A549 (cell line): ENCODE data around the gene SRCAP. TPM values are rescaled to one million over a fixed set of nuclear protein-coding genes. Genes with fewer than 3 reads are reported as not detected.

Experiments used
- ATAC-seq, 2 experiments: fragments of 200-7000 bp in 1 of 2; fragments of >200 bp in 1 of 2; cut with Nextera tagmentation in 1 of 2; cut with Tn5 transposase in 1 of 2; 3 replicates each; pipeline versions ENCODE4 v1.8.0 to v1.9.1; 2018 to 2020; ENCODE audit warnings: mild to moderate bottlenecking in 1 of 2, moderate library complexity in 1 of 2
- CTCF ChIA-PET: fragments of 300-600 bp; sonication (Branson Sonifier 250); formaldehyde crosslinking; extraction: SDS; loops from one replicate; lab custom pipeline; 2021; ENCODE audit warnings: antibody characterized with exemption, inconsistent platforms; lab: Yijun Ruan, JAX
- POLR2A ChIA-PET: fragments of 350-600 bp; formaldehyde crosslinking; extraction: SDS; loops from one replicate; lab custom pipeline; 2021; ENCODE audit warnings: antibody characterized with exemption, inconsistent platforms; lab: Yijun Ruan, JAX
- DNase-seq, 2 experiments: peaks; one replicate each; pipeline versions ENCODE4 v3.0.0 to v3.0.0-alpha.2; 2011 to 2016; ENCODE audit warnings: low read depth in 1 of 2, low spot score in 1 of 2
- FAIRE-seq: peaks from 2 replicates; lab custom pipeline; 2011; peaks lifted over from hg19 to GRCh38; lab: Jason Lieb, UNC
- H3K27ac ChIP-seq, 2 experiments: fragments of >200 bp; sonication (Bioruptor Twin); formaldehyde crosslinking; 3 replicates each; pipeline ENCODE4 v1.5.1; 2016 to 2017
- H3K4me1 ChIP-seq: fragments of >200 bp; sonication (Bioruptor Twin); formaldehyde crosslinking; 3 replicates; pipeline ENCODE4 v1.6.1; 2016
- H3K4me2 ChIP-seq: fragments of >200 bp; sonication (Bioruptor Twin); formaldehyde crosslinking; 3 replicates; pipeline ENCODE4 v1.6.1; 2016
- H3K4me3 ChIP-seq: fragments of >200 bp; sonication (Bioruptor Twin); formaldehyde crosslinking; 3 replicates; pipeline ENCODE4 v1.5.1; 2016
- H3K9me3 ChIP-seq: fragments of >200 bp; sonication (Bioruptor Twin); formaldehyde crosslinking; 3 replicates; pipeline ENCODE4 v1.6.1; 2016
- BHLHE40 ChIP-seq: IDR thresholded peaks from 2 replicates; pipeline ENCODE4 v1.6.1; 2012; ENCODE audit warnings: low read depth, low read length, inconsistent platforms
- CBX2 ChIP-seq: fragments of 200-600 bp; sonication (generic); IDR thresholded peaks from 2 replicates; pipeline ENCODE4 v1.6.1; 2016; ENCODE audit warnings: low read depth, mild to moderate bottlenecking, borderline replicate concordance
- CBX8 ChIP-seq: fragments of 200-600 bp; sonication (generic); IDR thresholded peaks from 2 replicates; pipeline ENCODE4 v1.6.1; 2016
- CEBPB ChIP-seq, 2 experiments: fragments of >200 bp in 1 of 2; sonication (Bioruptor Twin) in 1 of 2; formaldehyde crosslinking in 1 of 2; IDR thresholded peaks; 2 replicates each; pipeline ENCODE4 v1.6.1; 2012 to 2016
- CHD2 ChIP-seq: fragments of 150-350 bp; IDR thresholded peaks from 2 replicates; pipeline ENCODE4 v1.6.1; 2014; ENCODE audit warnings: low read length; ENCODE audit not compliant: partially characterized antibody
- EHF ChIP-seq: fragments of 250-450 bp; sonication (Bioruptor Pico); IDR thresholded peaks from 2 replicates; pipeline ENCODE4 v1.5.0; 2020; ENCODE audit warnings: mild to moderate bottlenecking
- EHMT2 ChIP-seq: fragments of 200-600 bp; sonication (generic); IDR thresholded peaks from 2 replicates; pipeline ENCODE4 v1.6.1; 2016; ENCODE audit warnings: antibody characterized with exemption, low read depth, mild to moderate bottlenecking, moderate library complexity
- EP300 ChIP-seq, 2 experiments: fragments of >200 bp; sonication (Bioruptor Twin); formaldehyde crosslinking; IDR thresholded peaks; 2 replicates in 1 of 2; 3 replicates in 1 of 2; pipeline ENCODE4 v1.6.1; 2016 to 2017
- ESRRA ChIP-seq: fragments of 150-350 bp; IDR thresholded peaks from 2 replicates; pipeline ENCODE4 v1.6.1; 2014; ENCODE audit warnings: mild to moderate bottlenecking, low read length, borderline replicate concordance
- FOSL2 ChIP-seq, 2 experiments: fragments of 450-650 bp in 1 of 2; fragments of >200 bp in 1 of 2; sonication (Bioruptor Twin) in 1 of 2; formaldehyde crosslinking; IDR thresholded peaks; 2 replicates each; pipeline versions ENCODE4 v1.5.0 to v1.6.1; 2016 to 2020; ENCODE audit warnings: mild to moderate bottlenecking in 1 of 2, moderate library complexity in 1 of 2
- FOXS1 ChIP-seq: fragments of 250-450 bp; sonication (Bioruptor Pico); IDR thresholded peaks from 2 replicates; pipeline ENCODE4 v1.5.0; 2020; ENCODE audit warnings: mild to moderate bottlenecking, moderate library complexity
- GATA3 ChIP-seq: IDR thresholded peaks from 2 replicates; pipeline ENCODE4 v1.6.1; 2012; ENCODE audit warnings: borderline replicate concordance
- HDAC2 ChIP-seq: fragments of 200-600 bp; sonication (generic); IDR thresholded peaks from 2 replicates; pipeline ENCODE4 v1.6.1; 2016
- HES2 ChIP-seq: fragments of >200 bp; sonication (Bioruptor Twin); formaldehyde crosslinking; IDR thresholded peaks from 2 replicates; pipeline ENCODE4 v1.6.1; 2016
- HEYL ChIP-seq: fragments of 250-450 bp; sonication (Bioruptor Pico); IDR thresholded peaks from 2 replicates; pipeline ENCODE4 v1.8.0; 2021; ENCODE audit warnings: mild to moderate bottlenecking, moderate library complexity
- HOXB13 ChIP-seq: fragments of 250-450 bp; sonication (Bioruptor Pico); IDR thresholded peaks from 2 replicates; pipeline ENCODE4 v1.5.0; 2020; ENCODE audit warnings: low read depth, mild to moderate bottlenecking, moderate library complexity
- HOXB5 ChIP-seq: fragments of 250-450 bp; sonication (Bioruptor Pico); IDR thresholded peaks from 2 replicates; pipeline ENCODE4 v1.5.0; 2020; ENCODE audit warnings: mild to moderate bottlenecking, moderate library complexity
- JUN ChIP-seq, 2 experiments: fragments of >200 bp; sonication (Bioruptor Twin); formaldehyde crosslinking; IDR thresholded peaks; 2 replicates in 1 of 2; 3 replicates in 1 of 2; pipeline ENCODE4 v1.6.1; 2016 to 2017
- JUNB ChIP-seq: fragments of >200 bp; sonication (Bioruptor Twin); formaldehyde crosslinking; IDR thresholded peaks from 2 replicates; pipeline ENCODE4 v1.6.1; 2016
- KDM1A ChIP-seq: fragments of 200-600 bp; sonication (generic); IDR thresholded peaks from 2 replicates; pipeline ENCODE4 v1.6.1; 2016; ENCODE audit warnings: low read depth, mild to moderate bottlenecking
- MAFK ChIP-seq: fragments of 450-650 bp; IDR thresholded peaks from 2 replicates; pipeline ENCODE4 v1.6.1; 2014; ENCODE audit not compliant: partially characterized antibody
- MAZ ChIP-seq: fragments of 150-350 bp; IDR thresholded peaks from 2 replicates; pipeline ENCODE4 v1.6.1; 2014; ENCODE audit warnings: antibody characterized with exemption, low read depth, low read length, borderline replicate concordance
- MYC ChIP-seq: IDR thresholded peaks from 2 replicates; pipeline ENCODE4 v1.6.1; 2012; ENCODE audit warnings: mild to moderate bottlenecking, inconsistent platforms, low read length, improper control_type of control experiment, borderline replicate concordance
- NPAS2 ChIP-seq: fragments of 250-450 bp; sonication (Bioruptor Pico); IDR thresholded peaks from 2 replicates; pipeline ENCODE4 v1.8.0; 2022; ENCODE audit warnings: mild to moderate bottlenecking, moderate library complexity, borderline replicate concordance
- NR3C1 ChIP-seq: fragments of >200 bp; sonication (Bioruptor Twin); formaldehyde crosslinking; IDR thresholded peaks from 3 replicates; pipeline ENCODE4 v1.6.1; 2017
- PHF8 ChIP-seq: fragments of 200-600 bp; sonication (generic); IDR thresholded peaks from 2 replicates; pipeline ENCODE4 v1.6.1; 2016; ENCODE audit warnings: low read depth, mild to moderate bottlenecking, antibody characterized with exemption, moderate library complexity, borderline replicate concordance
- POLR2A ChIP-seq: IDR thresholded peaks from 2 replicates; pipeline ENCODE4 v1.6.1; 2012; ENCODE audit warnings: mild to moderate bottlenecking, low read length
- POLR2AphosphoS2 ChIP-seq: conservative IDR thresholded peaks from 2 replicates; pipeline ENCODE4 v1.6.1; 2012; ENCODE audit warnings: low read length, improper control_type of control experiment, inconsistent platforms
- RAD21 ChIP-seq, 2 experiments: fragments of >200 bp in 1 of 2; sonication (Bioruptor Twin) in 1 of 2; formaldehyde crosslinking in 1 of 2; IDR thresholded peaks in 1 of 2; conservative IDR thresholded peaks in 1 of 2; 2 replicates in 1 of 2; 3 replicates in 1 of 2; pipeline ENCODE4 v1.6.1; 2012 to 2018; ENCODE audit warnings: inconsistent platforms in 1 of 2
- SREBF2 ChIP-seq: fragments of 450-650 bp; IDR thresholded peaks from 2 replicates; pipeline ENCODE4 v1.6.1; 2014; ENCODE audit warnings: mild to moderate bottlenecking, moderate library complexity
- TP53 ChIP-seq: fragments of 250-450 bp; sonication (Bioruptor Pico); IDR thresholded peaks from 2 replicates; pipeline ENCODE4 v1.5.0; 2021; ENCODE audit warnings: mild to moderate bottlenecking, moderate library complexity
- ZC3H11A ChIP-seq: fragments of 450-650 bp; IDR thresholded peaks from 2 replicates; pipeline ENCODE4 v1.6.1; 2014; ENCODE audit warnings: antibody characterized with exemption, mild to moderate bottlenecking
- ZNF302 ChIP-seq: fragments of 250-450 bp; sonication (Bioruptor Pico); IDR thresholded peaks from 2 replicates; pipeline ENCODE4 v1.9.0; 2021; ENCODE audit warnings: inconsistent platforms, mild to moderate bottlenecking, moderate library complexity
- WGBS: methylation state at CpG from one replicate; pipeline ENCODE4 v1.1.6; 2017; ENCODE audit errors: missing lambda C conversion rate; 5-methylcytosine and 5-hydroxymethylcytosine counted together
- polyA plus RNA-seq, 4 experiments: library from polyadenylated mRNA; depleted of rRNA in 3 of 4; stranded (reverse); fragments of >200 nt; fragmentation: RNase III in 1 of 4; extraction: RNeasy Plus Mini Kit Qiagen cat#74134 plus additional on column Dnase treatment in 1 of 4; gene quantifications; 2 replicates in 3 of 4; 3 replicates in 1 of 4; pipeline ENCODE4 v1.2.3, GENCODE V29; 2011 to 2017
- TF ChIP-seq, protein P1 (sequence below): IDR thresholded peaks from 2 replicates; pipeline ENCODE4 v1.6.1; 2012
- TF ChIP-seq, protein P2 (sequence below): fragments of 250-450 bp; sonication (Bioruptor Pico); IDR thresholded peaks from 2 replicates; pipeline ENCODE4 v1.5.0; 2021; ENCODE audit warnings: mild to moderate bottlenecking, moderate library complexity, borderline replicate concordance
- TF ChIP-seq, protein P3 (sequence below): IDR thresholded peaks from 2 replicates; pipeline ENCODE4 v1.6.1; 2012; ENCODE audit warnings: low read depth, borderline replicate concordance
- TF ChIP-seq, protein P4 (sequence below): IDR thresholded peaks from 2 replicates; pipeline ENCODE4 v1.6.1; 2012

SRCAP gene
- polyA plus RNA-seq, 2 of the 4 experiments (the other 2 are of a cell fraction) = 6.2 to 19.9 TPM

GRCh38 chr16:30747331-30747730 lies 48.4 kb downstream of the SRCAP start (continued):
- TF ChIP-seq ZC3H11A (no peak), HEYL (no peak), SREBF2 (no peak)

DNA sequence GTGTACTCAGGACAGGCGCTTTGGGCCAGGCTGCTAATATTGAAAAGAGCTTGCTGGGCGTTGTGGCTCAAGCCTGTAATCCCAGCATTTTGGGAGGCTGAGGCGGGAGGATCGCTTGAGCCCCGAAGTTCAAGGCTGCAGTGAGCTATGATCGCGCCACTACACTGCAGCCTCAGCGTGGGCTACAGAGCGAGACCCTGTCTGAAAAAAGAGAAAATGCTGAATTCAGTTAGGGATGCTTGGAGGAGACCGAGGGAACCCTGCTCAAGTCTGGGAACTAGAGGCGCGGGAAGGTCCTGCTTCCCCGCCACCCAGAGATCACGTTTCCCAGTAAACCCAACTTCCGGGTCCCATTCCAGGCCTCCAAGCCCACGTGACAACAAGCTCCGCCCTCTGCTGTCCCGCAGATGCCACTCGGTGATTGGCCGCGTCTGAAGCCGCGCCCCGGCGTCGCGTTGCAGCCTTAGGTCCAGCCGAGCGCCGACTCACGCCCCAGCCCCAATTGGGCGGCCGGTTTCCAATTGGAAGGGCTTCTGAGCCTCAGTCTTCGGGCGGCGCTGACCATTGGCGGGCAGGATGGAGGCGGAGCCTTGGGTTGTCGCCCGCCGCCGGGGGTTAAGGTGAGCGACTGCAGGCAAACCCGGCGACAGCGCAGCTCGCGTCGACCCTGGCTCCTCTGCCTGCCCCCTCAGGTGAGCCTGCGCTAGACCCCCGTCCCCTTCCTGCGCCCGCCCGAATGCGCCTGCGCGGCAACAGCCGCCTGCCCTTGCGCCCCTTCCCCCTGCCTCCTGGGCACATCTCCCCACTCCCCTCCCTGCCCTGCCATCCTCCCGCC lies 49.0 kb downstream of the SRCAP start, which contains the start of gene PHKG2:
Gene PHKG2 (plus strand): TSS at position 627 of the 835 bp plus-strand sequence. CDS start 396 bp downstream, outside the sequence.
- Histone ChIP-seq H3K4me2 (peak within 1 kb of the TSS; percentile 83), H3K4me3 (peak within 1 kb of the TSS; percentile 97), H3K4me1 (peaks cover 11% of the 10 kb centered on the region), H3K9me3 (no peaks in the 10 kb centered on the region), H3K27ac (peak within 1 kb of the TSS; percentile 89 to 92)
- ChIA-PET POLR2A (interaction anchor here (0.6 to 2.3 kb wide), 16 partner anchors 10 to 315 kb away, joined by 3 to 9 read pairs (median 3); partner anchors contain the start of genes CFAP119, RNF40 and SRCAP), CTCF (interaction anchor here (0.5 to 1.6 kb wide), 6 partner anchors 10 to 705 kb away, joined by 3 to 6 read pairs (median 4); no protein-coding TSS in a partner anchor)
- FAIRE-seq (no peak), ATAC-seq (peak; percentile 95 to 99), DNase-seq (peak; percentile 96 to 99)
- WGBS = 15% methylated on average over 22 of the region's 60 CpGs
- TF ChIP-seq HOXB5 (CRISPR knock-in tag) (no peak), CBX2 (no peak), RAD21 (conservative IDR thresholded peaks at IDR 0.05 in 1 of 2, IDR thresholded peaks at IDR 0.05 in 1 of 2) (no peak), CBX8 (no peak), FOSL2 (IDR thresholded peaks at IDR 0.05) (no peak), FOSL2 (CRISPR knock-in tag; IDR thresholded peaks at IDR 0.05) (no peak), NR3C1 (no peak), ESRRA (no peak), EP300 (IDR thresholded peaks at IDR 0.05) (no peak), CHD2 (no peak), JUNB (no peak), GATA3 (no peak; the same call in 1 of the 2 replicates), KDM1A (no peak), HOXB13 (CRISPR knock-in tag) (0 out of 2 replicates have a peak, but pooled peaks have one; percentile 46), NPAS2 (CRISPR knock-in tag) (peak; percentile 68), POLR2AphosphoS2 (0 out of 2 replicates have a peak, but pooled peaks have one; percentile 30), PHF8 (0 out of 2 replicates have a peak, but pooled peaks have one; percentile 7), HDAC2 (no peak), EHF (CRISPR knock-in tag) (peak; percentile 51; the same call in 1 of the 2 replicates), CEBPB (IDR thresholded peaks at IDR 0.05) (no peak), HES2 (no peak), MYC (no peak; the same call in 1 of the 2 replicates), JUN (IDR thresholded peaks at IDR 0.05) (peak; percentile 54 to 86; a peak in 4 of 5 replicates), MAFK (no peak), MAZ (no peak), TP53 (CRISPR knock-in tag) (no peak; the same call in 1 of the 2 replicates), ZNF302 (CRISPR knock-in tag) (no peak), EHMT2 (no peak), BHLHE40 (peak; percentile 82), FOXS1 (CRISPR knock-in tag) (no peak), POLR2A (peak; percentile 69)
- TF ChIP-seq, protein P1, sequence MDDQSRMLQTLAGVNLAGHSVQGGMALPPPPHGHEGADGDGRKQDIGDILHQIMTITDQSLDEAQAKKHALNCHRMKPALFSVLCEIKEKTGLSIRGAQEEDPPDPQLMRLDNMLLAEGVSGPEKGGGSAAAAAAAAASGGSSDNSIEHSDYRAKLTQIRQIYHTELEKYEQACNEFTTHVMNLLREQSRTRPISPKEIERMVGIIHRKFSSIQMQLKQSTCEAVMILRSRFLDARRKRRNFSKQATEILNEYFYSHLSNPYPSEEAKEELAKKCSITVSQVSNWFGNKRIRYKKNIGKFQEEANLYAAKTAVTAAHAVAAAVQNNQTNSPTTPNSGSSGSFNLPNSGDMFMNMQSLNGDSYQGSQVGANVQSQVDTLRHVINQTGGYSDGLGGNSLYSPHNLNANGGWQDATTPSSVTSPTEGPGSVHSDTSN = no peak
- TF ChIP-seq, protein P2, sequence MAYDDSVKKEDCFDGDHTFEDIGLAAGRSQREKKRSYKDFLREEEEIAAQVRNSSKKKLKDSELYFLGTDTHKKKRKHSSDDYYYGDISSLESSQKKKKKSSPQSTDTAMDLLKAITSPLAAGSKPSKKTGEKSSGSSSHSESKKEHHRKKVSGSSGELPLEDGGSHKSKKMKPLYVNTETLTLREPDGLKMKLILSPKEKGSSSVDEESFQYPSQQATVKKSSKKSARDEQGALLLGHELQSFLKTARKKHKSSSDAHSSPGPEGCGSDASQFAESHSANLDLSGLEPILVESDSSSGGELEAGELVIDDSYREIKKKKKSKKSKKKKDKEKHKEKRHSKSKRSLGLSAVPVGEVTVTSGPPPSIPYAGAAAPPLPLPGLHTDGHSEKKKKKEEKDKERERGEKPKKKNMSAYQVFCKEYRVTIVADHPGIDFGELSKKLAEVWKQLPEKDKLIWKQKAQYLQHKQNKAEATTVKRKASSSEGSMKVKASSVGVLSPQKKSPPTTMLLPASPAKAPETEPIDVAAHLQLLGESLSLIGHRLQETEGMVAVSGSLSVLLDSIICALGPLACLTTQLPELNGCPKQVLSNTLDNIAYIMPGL (CRISPR knock-in tag) = no peak
- TF ChIP-seq, protein P3, sequence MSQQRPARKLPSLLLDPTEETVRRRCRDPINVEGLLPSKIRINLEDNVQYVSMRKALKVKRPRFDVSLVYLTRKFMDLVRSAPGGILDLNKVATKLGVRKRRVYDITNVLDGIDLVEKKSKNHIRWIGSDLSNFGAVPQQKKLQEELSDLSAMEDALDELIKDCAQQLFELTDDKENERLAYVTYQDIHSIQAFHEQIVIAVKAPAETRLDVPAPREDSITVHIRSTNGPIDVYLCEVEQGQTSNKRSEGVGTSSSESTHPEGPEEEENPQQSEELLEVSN = peak; percentile 77
- TF ChIP-seq, protein P4, sequence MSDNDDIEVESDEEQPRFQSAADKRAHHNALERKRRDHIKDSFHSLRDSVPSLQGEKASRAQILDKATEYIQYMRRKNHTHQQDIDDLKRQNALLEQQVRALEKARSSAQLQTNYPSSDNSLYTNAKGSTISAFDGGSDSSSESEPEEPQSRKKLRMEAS = peak; percentile 90
